IMR-90 (cell line): Measurements from ENCODE around the gene DNM2. TPM values are rescaled to one million over a fixed set of nuclear protein-coding genes. Genes with fewer than 3 reads are reported as not detected.

ENCODE experiments used
- ATAC-seq: fragments of 200-7000 bp; cut with Tn5 transposase; 2 replicates; pipeline ENCODE4 v1.9.1; 2020; ENCODE audit warnings: low read depth, mild to moderate bottlenecking, moderate library complexity
- BruUV-seq: library from RNA; stranded (reverse); fragments of 400-500 nt; replicated peaks from 2 replicates; lab custom pipeline; 2021; lab: Mats Ljungman, UMichigan
- CTCF ChIA-PET: fragments of 300-600 bp; formaldehyde crosslinking; extraction: SDS; loops from one replicate; lab custom pipeline; 2021; ENCODE audit warnings: antibody characterized with exemption; lab: Yijun Ruan, JAX
- POLR2A ChIA-PET: fragments of 300-600 bp; sonication (Branson Sonifier 250); formaldehyde crosslinking; loops from one replicate; lab custom pipeline; 2022; ENCODE audit warnings: antibody characterized with exemption; ENCODE audit not compliant: unreplicated experiment; lab: Charles Lee
- DNase-seq: peaks from one replicate; pipeline ENCODE4 v3.0.0; 2013
- H2AFZ ChIP-seq: replicated peaks from 2 replicates; pipeline ENCODE3; 2013; ENCODE audit warnings: low read length, mild to moderate bottlenecking; ENCODE audit not compliant: poor library complexity
- H2AK5ac ChIP-seq: 2 replicates; pipeline ENCODE4 v1.6.1; 2013; ENCODE audit warnings: low read depth, low read length, inconsistent platforms
- H2AK9ac ChIP-seq: replicated peaks from 2 replicates; pipeline ENCODE3; 2013; ENCODE audit warnings: mild to moderate bottlenecking, low read depth, low read length, moderate library complexity; ENCODE audit not compliant: poor library complexity
- H2BK120ac ChIP-seq: 2 replicates; pipeline ENCODE4 v1.6.1; 2013; ENCODE audit warnings: low read depth, low read length, inconsistent platforms
- H2BK15ac ChIP-seq: 3 replicates; pipeline ENCODE4 v1.6.1; 2013; ENCODE audit warnings: low read depth, low read length, inconsistent platforms
- H2BK20ac ChIP-seq: 2 replicates; pipeline ENCODE4 v1.6.1; 2013; ENCODE audit warnings: low read depth, mild to moderate bottlenecking, inconsistent platforms, low read length, moderate library complexity
- H2BK5ac ChIP-seq: 2 replicates; pipeline ENCODE4 v1.6.1; 2013; ENCODE audit warnings: mild to moderate bottlenecking, low read depth, low read length, inconsistent platforms; ENCODE audit not compliant: poor library complexity, severe bottlenecking
- H3K14ac ChIP-seq: replicated peaks from 2 replicates; pipeline ENCODE4 v1.6.1; 2013; ENCODE audit warnings: low read depth, low read length, inconsistent platforms
- H3K18ac ChIP-seq: 2 replicates; pipeline ENCODE4 v1.6.1; 2013; ENCODE audit warnings: low read depth, low read length, control low read depth
- H3K23ac ChIP-seq: 2 replicates; pipeline ENCODE4 v1.6.1; 2013; ENCODE audit warnings: low read depth, low read length, inconsistent platforms
- H3K27ac ChIP-seq: 2 replicates; pipeline ENCODE4 v1.5.1; 2013; ENCODE audit warnings: mild to moderate bottlenecking, control low read depth, low read length; ENCODE audit not compliant: insufficient read depth
- H3K27me3 ChIP-seq: 2 replicates; pipeline ENCODE4 v1.6.1; 2013; ENCODE audit warnings: low read length; ENCODE audit not compliant: control insufficient read depth, insufficient read depth
- H3K36me3 ChIP-seq: 2 replicates; pipeline ENCODE4 v1.6.1; 2013; ENCODE audit warnings: low read length, mixed read lengths; ENCODE audit not compliant: control insufficient read depth, insufficient read depth
- H3K4ac ChIP-seq: 2 replicates; pipeline ENCODE4 v1.6.1; 2013; ENCODE audit warnings: low read depth, low read length, inconsistent platforms
- H3K4me1 ChIP-seq: 2 replicates; pipeline ENCODE4 v1.6.1; 2013; ENCODE audit warnings: low read length, mixed read lengths; ENCODE audit not compliant: control insufficient read depth, insufficient read depth
- H3K4me2 ChIP-seq: 2 replicates; pipeline ENCODE4 v1.6.1; 2013; ENCODE audit warnings: low read depth, mild to moderate bottlenecking, control low read depth, low read length, moderate library complexity
- H3K4me3 ChIP-seq: 2 replicates; pipeline ENCODE4 v1.5.1; 2013; ENCODE audit warnings: low read depth, mild to moderate bottlenecking, control low read depth, low read length, moderate library complexity; ENCODE audit not compliant: insufficient read depth
- H3K56ac ChIP-seq: 2 replicates; pipeline ENCODE4 v1.6.1; 2013; ENCODE audit warnings: low read length, inconsistent platforms; ENCODE audit not compliant: insufficient read depth; ENCODE audit errors: extremely low read depth
- H3K79me1 ChIP-seq, 2 experiments: 2 replicates each; pipeline ENCODE4 v1.6.1; 2013; ENCODE audit warnings: low read length in 2 of 2, inconsistent platforms in 1 of 2, low read depth in 1 of 2
- H3K9ac ChIP-seq: 2 replicates; pipeline ENCODE4 v1.6.1; 2013; ENCODE audit warnings: low read depth, low read length, control low read depth
- H3K9me1 ChIP-seq: 2 replicates; pipeline ENCODE4 v1.6.1; 2013; ENCODE audit warnings: low read length, inconsistent platforms; ENCODE audit not compliant: insufficient read depth
- H3K9me3 ChIP-seq: 2 replicates; pipeline ENCODE4 v1.6.1; 2013; ENCODE audit warnings: low read length; ENCODE audit not compliant: control insufficient read depth, insufficient read depth
- H4K20me1 ChIP-seq: 2 replicates; pipeline ENCODE4 v1.6.1; 2013; ENCODE audit warnings: low read length, inconsistent platforms; ENCODE audit not compliant: insufficient read depth
- H4K5ac ChIP-seq: 2 replicates; pipeline ENCODE4 v1.6.1; 2013; ENCODE audit warnings: mild to moderate bottlenecking, low read depth, low read length, control low read depth
- H4K8ac ChIP-seq, 2 experiments: 2 replicates each; pipeline ENCODE4 v1.6.1; 2013; ENCODE audit warnings: low read depth in 2 of 2, low read length in 2 of 2, control low read depth in 1 of 2, inconsistent platforms in 1 of 2
- H4K91ac ChIP-seq: 2 replicates; pipeline ENCODE4 v1.6.1; 2013; ENCODE audit warnings: low read depth, low read length, inconsistent platforms; ENCODE audit not compliant: insufficient read depth
- CEBPB ChIP-seq: IDR thresholded peaks from 2 replicates; pipeline ENCODE4 v1.6.1; 2012; ENCODE audit warnings: low read depth, low read length, improper control_type of control experiment
- CHD1 ChIP-seq: IDR thresholded peaks from 2 replicates; pipeline ENCODE4 v1.6.1; 2012; ENCODE audit warnings: low read depth, low read length, improper control_type of control experiment
- CTCF ChIP-seq: conservative IDR thresholded peaks from 2 replicates; pipeline ENCODE4 v1.5.1; 2012; ENCODE audit warnings: mild to moderate bottlenecking, low read depth, low read length, improper control_type of control experiment
- MAZ ChIP-seq: IDR thresholded peaks from 2 replicates; pipeline ENCODE4 v1.6.1; 2012; ENCODE audit warnings: low read depth, mild to moderate bottlenecking, low read length, improper control_type of control experiment, moderate library complexity, borderline replicate concordance
- MXI1 ChIP-seq: IDR thresholded peaks from 2 replicates; pipeline ENCODE4 v1.6.1; 2012; ENCODE audit warnings: low read depth, mild to moderate bottlenecking, low read length, moderate library complexity, borderline replicate concordance
- NFE2L2 ChIP-seq: fragments of 150-350 bp; IDR thresholded peaks from 2 replicates; pipeline ENCODE4 v1.6.1; 2016; ENCODE audit warnings: low read depth, mild to moderate bottlenecking, low read length
- POLR2A ChIP-seq: IDR thresholded peaks from 2 replicates; pipeline ENCODE4 v1.6.1; 2012; ENCODE audit warnings: mild to moderate bottlenecking, low read depth, low read length
- RAD21 ChIP-seq: IDR thresholded peaks from 2 replicates; pipeline ENCODE4 v1.6.1; 2012; ENCODE audit warnings: low read length, improper control_type of control experiment
- RCOR1 ChIP-seq: IDR thresholded peaks from 2 replicates; pipeline ENCODE4 v1.6.1; 2012; ENCODE audit warnings: mild to moderate bottlenecking, low read length, improper control_type of control experiment; ENCODE audit not compliant: insufficient replicate concordance
- SMC3 ChIP-seq: fragments of 150-350 bp; IDR thresholded peaks from 2 replicates; pipeline ENCODE4 v1.6.1; 2016; ENCODE audit warnings: low read depth, mild to moderate bottlenecking, antibody characterized with exemption, low read length, moderate library complexity
- WGBS, 2 experiments: methylation state at CpG; one replicate each; pipeline versions ENCODE4 v1.1.5 to v1.1.7; 2013; ENCODE audit warnings: missing lambda C conversion rate in 2 of 2; ENCODE audit not compliant: insufficient read length in 1 of 2; ENCODE audit errors: extremely low coverage in 2 of 2; 5-methylcytosine and 5-hydroxymethylcytosine counted together
- dilution Hi-C: fragments of 300-500 bp; cut with HindIII; formaldehyde crosslinking; loops from one replicate; pipeline ENCODE4 v1.14.3; 2018; ENCODE audit warnings: low sequenced_read_pairs; ENCODE audit not compliant: unreplicated experiment
- in situ Hi-C: fragments of 300-500 bp; cut with MboI; formaldehyde crosslinking; loops from 3 replicates; pipeline ENCODE4 v1.14.3; 2019; ENCODE audit warnings: low sequenced_read_pairs, inconsistent platforms, mixed read lengths
- intact Hi-C: fragments of 100-400 bp; cut with micrococcal nuclease; formaldehyde crosslinking; loops from 2 replicates; pipeline ENCODE4 v1.10.0; 2022
- polyA plus RNA-seq, 3 experiments: library from polyadenylated mRNA; depleted of rRNA; stranded (reverse); fragments of >200 nt; gene quantifications; 2 replicates each; pipeline ENCODE4 v1.2.3, GENCODE V29; 2012; ENCODE audit warnings: low replicate concordance in 1 of 3
- total RNA-seq: library from RNA; depleted of rRNA; stranded (reverse); fragments of >200 nt; gene quantifications from 2 replicates; pipeline ENCODE4 v1.2.3, GENCODE V29; 2012

Gene DNM2
- total and polyA plus RNA-seq, 2 of the 4 experiments (the other 2 are of a cell fraction) = 55.6 to 74.2 TPM

GRCh38 chr19:10797078-10797477, 79.2 kb downstream of the DNM2 start:
- H2AK9ac ChIP-seq = no peak overlapping the region
- H3K4me3 ChIP-seq = no peak overlapping the region
- no peaks in the 10 kb centered on the region; the same call in 1 of the 2 replicates for H4K20me1 ChIP-seq
- H2BK120ac ChIP-seq = no peak overlapping the region
- ATAC-seq (no peak), DNase-seq (no peak)
- H2BK15ac ChIP-seq = no peak overlapping the region
- peaks cover 71% of the 10 kb centered on the region for H3K36me3 ChIP-seq
- H3K56ac ChIP-seq = no peak overlapping the region
- H2AK5ac ChIP-seq = no peak overlapping the region
- no peaks in the 10 kb centered on the region; the same call in 1 of the 2 replicates for H3K9me1 ChIP-seq
- no peak overlapping the region for H2AFZ ChIP-seq
- H2BK5ac ChIP-seq = no peak overlapping the region
- TF ChIP-seq RAD21 (no peak), MXI1 (no peak), MAZ (no peak), RCOR1 (no peak), CTCF (no peak), NFE2L2 (no peak), CHD1 (no peak), POLR2A (no peak), SMC3 (no peak), CEBPB (no peak)
- H3K9ac ChIP-seq = no peak overlapping the region
- no peak overlapping the region for H3K27ac ChIP-seq
- H4K91ac ChIP-seq = no peak overlapping the region
- no peak overlapping the region for H3K4ac ChIP-seq
- no peak overlapping the region for H3K14ac ChIP-seq
- H3K23ac ChIP-seq = no peak overlapping the region
- POLR2A ChIA-PET = interaction anchor here (0.6 kb wide), 1 partner anchor 16 kb away, joined by 3 read pairs; no protein-coding TSS in a partner anchor
- H4K8ac ChIP-seq = no peak overlapping the region
- dilution Hi-C loops = no loop called here
- H3K4me2 ChIP-seq = no peak overlapping the region
- no peak overlapping the region for H4K5ac ChIP-seq
- WGBS, 2 experiments = 90% methylated on average over 10 of the region's 14 CpGs; no CpG with 5 or more reads in 1 of the 2 experiments
- in situ Hi-C loops = no loop called here
- no peaks in the 10 kb centered on the region; the same call in 1 of the 2 replicates for H3K4me1 ChIP-seq
- no peak overlapping the region for H3K18ac ChIP-seq
- H2BK20ac ChIP-seq = no peak overlapping the region
- no peaks in the 10 kb centered on the region for H3K9me3 ChIP-seq
- intact Hi-C loops = no loop called here
- BruUV-seq = no TSS peak
- no peaks in the 10 kb centered on the region for H3K27me3 ChIP-seq
- CTCF ChIA-PET = no interaction called here
- H3K79me1 ChIP-seq = peaks cover 3 to 32% of the 10 kb centered on the region in 2 experiments; a peak in 2 of 4 replicates
